Measurements from ENCODE around the gene EFTUD2. TPM values are rescaled to one million over a fixed set of nuclear protein-coding genes. Genes with fewer than 3 reads are reported as not detected.
A peak's percentile ranks its signal among the peaks of the same experiment; 100 is the strongest.
"Not testable (repeated sequence)": the region's sequence is repeated elsewhere in the genome, so short reads cannot be mapped to it uniquely, and the experiment has no call there.

EFTUD2 gene
- total RNA-seq, 2 donors from 2014 or later: 192 to 232 TPM

GRCh38 chr17:44829523-44830358, 69.5 kb downstream of the EFTUD2 start, which contains the start of gene GJC1:
GJC1 (minus strand) TSS chr17:44830287; CDS start chr17:44805817, 24,470 bp downstream.
- DNase-seq (ENCODE audit: low spot score) (no peak), ATAC-seq (peak; percentile 51 to 72)
- no peak within 1 kb of the TSS for H3K27ac Mint-ChIP-seq
- H3K27me3 Mint-ChIP-seq: peaks cover 31 to 44% of the 10 kb centered on the region in 2 donors
- no peaks in the 10 kb centered on the region for H3K9me3 Mint-ChIP-seq
- peaks cover 6% of the 10 kb centered on the region for H3K36me3 Mint-ChIP-seq
- peak within 1 kb of the TSS; percentile 81 for H3K4me3 Mint-ChIP-seq
- peaks cover 7 to 8% of the 10 kb centered on the region in 2 donors for H3K4me1 Mint-ChIP-seq (ENCODE audit: low read depth in 2 of 2)

GRCh38 chr17:44828919-44829522, 70.2 kb downstream of the EFTUD2 start:
- Mint-ChIP-seq H3K27me3 (peaks cover 31 to 44% of the 10 kb centered on the region in 2 donors), H3K36me3 (peaks cover 6% of the 10 kb centered on the region), H3K4me3 (peak overlapping the region; percentile 81), H3K4me1 (ENCODE audit: low read depth in 2 of 2) (peaks cover 7 to 8% of the 10 kb centered on the region in 2 donors), H3K27ac (no peak overlapping the region), H3K9me3 (no peaks in the 10 kb centered on the region)
- ATAC-seq (no peak), DNase-seq (ENCODE audit: low spot score) (no peak)

DNA sequence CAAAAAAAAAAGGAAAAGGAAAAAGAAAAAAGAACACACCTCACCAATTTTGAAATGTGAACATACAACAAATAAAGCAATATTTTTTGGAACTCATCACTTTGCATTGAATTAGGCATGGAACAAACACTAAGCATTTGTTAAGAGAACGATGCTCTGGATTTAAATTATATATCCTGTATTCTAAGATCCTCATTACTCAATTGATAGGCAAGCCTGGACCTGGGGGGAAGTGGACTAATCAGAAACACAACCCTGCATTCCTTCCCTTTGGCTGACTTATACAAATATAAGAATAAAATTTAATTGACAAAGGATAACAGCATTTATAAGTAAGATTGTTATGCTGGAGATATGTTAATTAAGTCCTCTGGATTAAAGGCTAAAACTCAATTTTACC, 71.4 kb downstream of the EFTUD2 start:
- ATAC-seq: no peak
- H3K27ac Mint-ChIP-seq: no peak overlapping the region
- peaks cover 7 to 8% of the 10 kb centered on the region in 2 donors for H3K4me1 Mint-ChIP-seq (ENCODE audit: low read depth in 2 of 2)
- H3K9me3 Mint-ChIP-seq: no peaks in the 10 kb centered on the region
- peaks cover 25 to 33% of the 10 kb centered on the region in 2 donors for H3K27me3 Mint-ChIP-seq
- DNase-seq (ENCODE audit: low spot score): no peak
- peaks cover 6% of the 10 kb centered on the region for H3K36me3 Mint-ChIP-seq
- no peak overlapping the region for H3K4me3 Mint-ChIP-seq

- Mint-ChIP-seq H3K9me3 (no peaks in the 10 kb centered on the region), H3K4me3 (no peak overlapping the region)
Observed at GRCh38 chr17:44826123-44826790, 73.0 kb downstream of the EFTUD2 start.

DNA sequence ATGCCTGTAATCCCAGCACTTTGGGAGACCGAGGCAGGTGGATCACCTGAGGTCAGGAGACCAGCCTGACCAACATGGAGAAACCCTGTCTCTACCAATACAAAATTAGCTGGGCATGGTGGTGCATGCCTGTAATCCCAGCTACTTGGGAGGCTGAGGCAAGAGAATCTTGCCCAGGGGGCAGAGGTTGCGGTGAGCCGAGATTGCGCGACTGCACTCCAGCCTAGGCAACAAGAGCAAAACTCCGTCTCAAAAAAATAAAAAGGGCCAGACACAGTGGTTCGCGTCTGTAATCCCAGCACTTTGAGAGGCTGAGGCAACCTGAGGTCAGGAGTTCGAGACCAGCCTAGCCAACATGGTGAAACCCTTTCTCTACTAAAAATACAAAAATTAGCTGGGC, 74.0 kb downstream of the EFTUD2 start:
- not testable (repeated sequence) for DNase-seq (ENCODE audit: low spot score); H3K4me1 Mint-ChIP-seq (ENCODE audit: low read depth in 2 of 2); H3K27ac Mint-ChIP-seq; ATAC-seq; H3K9me3 Mint-ChIP-seq; H3K36me3 Mint-ChIP-seq; H3K4me3 Mint-ChIP-seq
- peaks cover 18 to 24% of the 10 kb centered on the region in 2 donors for H3K27me3 Mint-ChIP-seq

More at GRCh38 chr17:44826123-44826790, 73.0 kb downstream of the EFTUD2 start:
- DNase-seq (ENCODE audit: low spot score): no peak
- Mint-ChIP-seq H3K36me3 (peaks cover 6% of the 10 kb centered on the region), H3K4me1 (ENCODE audit: low read depth in 2 of 2) (peaks cover 7 to 8% of the 10 kb centered on the region in 2 donors), H3K27ac (no peak overlapping the region), H3K27me3 (peaks cover 22 to 30% of the 10 kb centered on the region in 2 donors)
- ATAC-seq: no peak

- H3K9me3 Mint-ChIP-seq: no peaks in the 10 kb centered on the region
- no peaks in the 10 kb centered on the region for H3K27me3 Mint-ChIP-seq
- no peak for ATAC-seq
- H3K27ac Mint-ChIP-seq: no peak overlapping the region
- H3K4me1 Mint-ChIP-seq (ENCODE audit: low read depth in 2 of 2): no peaks in the 10 kb centered on the region
- no peak for DNase-seq (ENCODE audit: low spot score)
- H3K36me3 Mint-ChIP-seq: no peaks in the 10 kb centered on the region
- no peak overlapping the region for H3K4me3 Mint-ChIP-seq
Observed at GRCh38 chr17:44820631-44821212, 78.5 kb downstream of the EFTUD2 start.

DNA sequence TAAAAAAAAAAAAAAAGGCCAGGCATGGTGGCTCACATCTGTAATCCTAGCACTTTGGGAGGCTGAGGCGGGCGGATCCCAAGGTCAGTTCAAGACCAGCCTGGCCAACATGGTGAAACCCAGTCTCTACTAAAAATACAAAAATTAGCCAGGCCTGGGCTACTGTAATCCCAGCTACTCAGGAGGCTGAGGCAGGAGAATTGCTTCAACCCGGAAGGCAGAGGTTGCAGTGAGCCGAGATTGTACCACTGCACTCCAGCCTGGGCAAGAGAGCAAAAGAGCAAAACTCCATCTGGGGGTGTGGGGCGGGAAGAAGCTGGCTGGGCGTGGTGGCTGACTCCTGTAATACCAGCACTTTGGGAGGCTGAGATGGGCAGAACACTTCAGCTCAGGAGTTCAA, 80.7 kb downstream of the EFTUD2 start:
- not testable (repeated sequence) for H3K4me3 Mint-ChIP-seq; H3K36me3 Mint-ChIP-seq; ATAC-seq; H3K27me3 Mint-ChIP-seq; H3K27ac Mint-ChIP-seq; DNase-seq (ENCODE audit: low spot score); H3K9me3 Mint-ChIP-seq; H3K4me1 Mint-ChIP-seq (ENCODE audit: low read depth in 2 of 2)

DNA sequence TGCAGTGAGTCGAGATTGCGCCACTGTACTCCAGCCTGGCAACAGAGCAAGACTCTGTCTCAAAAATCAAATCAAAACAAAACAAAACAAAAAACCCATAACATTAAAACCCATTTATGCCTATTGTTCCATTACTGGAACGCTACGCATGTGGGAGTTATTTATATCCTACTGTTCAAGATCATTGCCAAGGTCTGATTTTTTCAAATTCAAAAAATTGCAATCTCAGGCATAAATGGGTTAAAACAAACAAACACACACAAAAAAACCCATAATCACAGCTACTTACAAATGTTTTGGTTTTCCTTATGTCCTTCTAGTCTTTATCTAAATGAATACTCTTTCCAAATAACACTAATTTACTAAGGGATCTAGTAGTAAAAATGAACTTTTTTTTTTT, 87.0 kb downstream of the EFTUD2 start:
- no peaks in the 10 kb centered on the region for H3K9me3 Mint-ChIP-seq
- no peaks in the 10 kb centered on the region for H3K36me3 Mint-ChIP-seq
- no peak overlapping the region for H3K4me3 Mint-ChIP-seq
- no peak overlapping the region for H3K27ac Mint-ChIP-seq
- peaks cover 9 to 10% of the 10 kb centered on the region in 2 donors for H3K27me3 Mint-ChIP-seq
- H3K4me1 Mint-ChIP-seq (ENCODE audit: low read depth in 2 of 2): no peaks in the 10 kb centered on the region
- DNase-seq (ENCODE audit: low spot score): no peak
- ATAC-seq: no peak

GRCh38 chr17:44808656-44809388, 90.4 kb downstream of the EFTUD2 start:
- not testable (repeated sequence) for ATAC-seq; H3K27ac Mint-ChIP-seq; H3K36me3 Mint-ChIP-seq; H3K4me3 Mint-ChIP-seq; H3K4me1 Mint-ChIP-seq (ENCODE audit: low read depth in 2 of 2); H3K9me3 Mint-ChIP-seq; DNase-seq (ENCODE audit: low spot score)
- peaks cover 11 to 21% of the 10 kb centered on the region in 2 donors for H3K27me3 Mint-ChIP-seq

GRCh38 chr17:44808156-44808555, 91.1 kb downstream of the EFTUD2 start:
- no peak overlapping the region for H3K4me3 Mint-ChIP-seq
- no peak overlapping the region for H3K27ac Mint-ChIP-seq
- H3K9me3 Mint-ChIP-seq: no peaks in the 10 kb centered on the region
- DNase-seq (ENCODE audit: low spot score) (no peak), ATAC-seq (no peak)
- H3K4me1 Mint-ChIP-seq (ENCODE audit: low read depth in 2 of 2): no peaks in the 10 kb centered on the region
- peaks cover 11 to 20% of the 10 kb centered on the region in 2 donors for H3K27me3 Mint-ChIP-seq
- no peaks in the 10 kb centered on the region for H3K36me3 Mint-ChIP-seq

DNA sequence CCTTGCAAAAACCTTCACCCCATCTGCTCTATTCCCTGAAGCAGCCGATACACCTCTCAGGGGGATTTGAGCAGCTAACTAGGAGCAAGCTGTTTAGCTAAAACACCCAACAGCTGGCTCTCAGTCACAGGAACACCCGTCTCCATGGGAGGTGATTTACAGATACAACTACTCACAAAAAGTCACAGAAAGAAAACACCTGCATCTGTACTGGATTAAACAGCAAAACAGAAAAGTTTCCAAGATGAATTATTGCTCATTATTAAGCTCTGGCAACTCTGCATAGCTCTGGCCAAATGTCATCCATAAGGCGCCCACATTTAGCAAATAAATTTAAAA, 91.5 kb downstream of the EFTUD2 start:
- Mint-ChIP-seq H3K36me3 (no peaks in the 10 kb centered on the region), H3K9me3 (no peaks in the 10 kb centered on the region), H3K27ac (no peak overlapping the region), H3K4me1 (ENCODE audit: low read depth in 2 of 2) (no peaks in the 10 kb centered on the region), H3K4me3 (no peak overlapping the region), H3K27me3 (peaks cover 7 to 17% of the 10 kb centered on the region in 2 donors)
- DNase-seq (ENCODE audit: low spot score) (no peak), ATAC-seq (no peak)

DNA sequence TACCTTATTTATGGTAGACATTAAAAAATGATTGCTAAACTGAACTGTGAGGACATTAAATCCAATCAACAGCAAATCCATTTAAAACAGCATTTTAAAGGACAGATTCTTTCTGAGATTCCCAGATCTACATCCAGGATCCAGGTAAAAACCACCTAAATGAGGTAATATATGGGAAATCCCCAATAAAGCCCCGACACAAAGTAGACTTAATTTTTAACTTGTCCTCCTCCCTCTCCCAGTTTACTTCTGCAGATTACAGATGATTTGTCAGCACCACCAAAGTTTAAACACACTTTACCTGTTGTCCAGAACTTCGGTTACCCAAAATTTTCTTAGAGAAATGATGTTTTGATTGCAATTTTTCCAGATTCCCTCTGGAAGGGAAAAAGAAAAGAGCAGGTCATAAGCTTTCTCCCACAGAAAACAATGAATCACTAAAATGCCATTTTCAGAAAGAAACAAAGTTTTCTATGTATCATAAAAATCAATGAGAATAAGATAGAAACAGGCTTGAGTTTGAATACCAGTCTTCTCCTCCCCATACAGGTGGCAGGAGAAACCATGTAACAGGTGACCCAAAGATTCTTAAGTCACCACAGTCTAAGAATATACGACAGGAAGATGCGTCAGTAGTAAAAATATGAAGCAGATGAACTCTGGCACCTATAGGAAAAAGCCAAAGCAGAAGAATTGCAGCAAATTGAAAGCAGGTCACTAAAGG, 92.0 kb downstream of the EFTUD2 start:
- Mint-ChIP-seq H3K27ac (no peak overlapping the region), H3K36me3 (no peaks in the 10 kb centered on the region), H3K4me1 (ENCODE audit: low read depth in 2 of 2) (no peaks in the 10 kb centered on the region), H3K27me3 (peaks cover 7 to 15% of the 10 kb centered on the region in 2 donors), H3K4me3 (no peak overlapping the region), H3K9me3 (no peaks in the 10 kb centered on the region)
- DNase-seq (ENCODE audit: low spot score): no peak
- no peak for ATAC-seq

Measured in natural killer cell treated with Interleukin-12 subunit alpha and Interleukin-12 subunit beta and Interleukin-15 and Interleukin-18, amount 100 ng/mL, for 72 hours (primary cell).